ENCODE results near the gene DBX1. TPM values are rescaled to one million over a fixed set of nuclear protein-coding genes. Genes with fewer than 3 reads are reported as not detected.

Gene DBX1
- total RNA-seq, 1 experiment from 2014 or later, result not detected

GRCh38 chr11:20162824-20163782 is 2.8 kb upstream of the DBX1 start:
- no peak for DNase-seq (ENCODE audit: low read depth)
- in situ Hi-C loops (cut with HindIII; ENCODE audit: low pct_unique_long_range_greater_than_20kb, low sequenced_read_pairs), result no loop called here

- in situ Hi-C loops (cut with HindIII; ENCODE audit: low pct_unique_long_range_greater_than_20kb, low sequenced_read_pairs), result no loop called here
These were observed 1.9 kb upstream of the DBX1 start for GRCh38 chr11:20161923-20162744.

GRCh38 chr11:20161230-20161918 is 1.1 kb upstream of the DBX1 start:
- in situ Hi-C loops (cut with HindIII; ENCODE audit: low pct_unique_long_range_greater_than_20kb, low sequenced_read_pairs), result no loop called here
- no peak for DNase-seq (ENCODE audit: low read depth)

More at GRCh38 chr11:20161923-20162744, 1.9 kb upstream of the DBX1 start:
- DNase-seq (ENCODE audit: low read depth), result no peak

DNA sequence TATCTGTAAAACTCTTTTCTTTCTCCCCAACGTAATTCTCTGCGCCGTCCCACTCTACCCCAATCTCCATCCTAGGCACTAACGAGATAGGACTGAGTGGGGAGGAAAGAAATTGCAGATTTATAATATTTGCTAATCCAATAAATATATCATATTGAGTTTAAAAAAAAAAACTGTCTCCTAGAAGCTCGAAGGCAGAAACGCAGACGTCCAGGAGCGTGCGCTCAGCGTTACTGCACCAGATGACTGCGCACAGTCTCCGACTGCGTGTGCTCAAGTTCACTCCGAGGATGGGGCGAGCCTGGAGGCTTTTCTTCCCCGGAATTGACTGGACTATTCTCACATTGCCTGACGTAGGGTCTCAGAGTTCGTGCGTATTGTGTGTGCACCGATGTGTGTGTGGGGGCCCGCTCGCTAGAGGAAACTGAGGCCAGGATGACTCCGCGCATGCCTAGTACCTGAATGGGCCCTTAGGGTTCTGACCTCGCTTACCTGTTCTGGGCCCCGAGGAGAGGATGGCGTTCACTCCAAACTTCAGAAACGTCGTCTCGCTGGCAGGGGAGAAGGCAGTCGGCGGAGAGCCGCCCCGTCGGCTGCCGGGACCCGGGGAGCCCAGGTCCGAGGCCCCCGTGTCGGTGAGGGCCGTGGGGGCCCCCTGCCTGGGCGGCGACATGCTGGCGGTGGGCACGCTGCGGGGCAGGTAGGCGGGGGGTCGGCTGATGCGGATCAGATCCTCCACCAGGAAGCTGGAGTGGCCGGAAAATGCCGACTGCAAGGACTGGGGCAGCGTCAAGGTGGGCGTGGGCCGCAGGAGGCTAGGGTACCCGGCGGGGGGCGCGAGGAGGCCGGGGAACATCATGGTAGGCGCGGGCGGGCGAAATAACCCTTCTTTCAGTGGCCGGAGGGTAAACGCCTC is 551 bp downstream of the DBX1 start:
- in situ Hi-C loops (cut with HindIII; ENCODE audit: low pct_unique_long_range_greater_than_20kb, low sequenced_read_pairs), result no loop called here
- no peak for DNase-seq (ENCODE audit: low read depth)

DNA sequence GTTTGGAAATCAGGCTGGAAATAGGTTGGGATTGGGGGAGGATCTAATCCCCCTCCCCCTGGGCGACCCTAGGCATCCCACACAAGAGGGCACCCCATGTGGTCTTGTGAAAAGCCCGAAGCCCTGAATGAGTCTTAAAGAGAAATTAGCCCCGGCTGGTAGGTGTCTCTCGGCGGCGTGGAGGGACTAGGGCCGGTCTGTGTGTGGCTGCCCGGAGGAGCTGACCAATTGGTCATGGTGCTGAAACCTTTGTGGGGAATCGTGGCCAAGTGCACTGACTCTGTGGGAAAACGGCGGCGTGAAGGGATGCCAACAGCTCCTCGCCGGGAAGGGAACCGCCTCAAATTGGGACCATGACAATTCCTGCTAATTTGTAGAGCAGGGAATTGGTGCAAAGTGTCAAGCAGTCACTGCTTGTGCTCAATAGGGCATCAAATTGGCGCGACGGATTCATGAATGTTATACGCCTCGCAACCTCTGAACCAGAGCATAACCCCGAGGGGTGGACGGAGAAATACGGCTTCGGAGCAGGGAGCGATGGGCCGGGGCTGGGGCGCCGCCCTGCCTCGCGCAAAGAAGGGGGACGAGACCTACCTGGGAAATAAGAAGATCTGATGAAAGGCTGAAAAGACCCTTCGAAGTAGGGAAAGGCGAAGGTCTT is 1.5 kb downstream of the DBX1 start:
- DNase-seq (ENCODE audit: low read depth), result peak; percentile 12
- in situ Hi-C loops (cut with HindIII; ENCODE audit: low pct_unique_long_range_greater_than_20kb, low sequenced_read_pairs), result no loop called here

DNA sequence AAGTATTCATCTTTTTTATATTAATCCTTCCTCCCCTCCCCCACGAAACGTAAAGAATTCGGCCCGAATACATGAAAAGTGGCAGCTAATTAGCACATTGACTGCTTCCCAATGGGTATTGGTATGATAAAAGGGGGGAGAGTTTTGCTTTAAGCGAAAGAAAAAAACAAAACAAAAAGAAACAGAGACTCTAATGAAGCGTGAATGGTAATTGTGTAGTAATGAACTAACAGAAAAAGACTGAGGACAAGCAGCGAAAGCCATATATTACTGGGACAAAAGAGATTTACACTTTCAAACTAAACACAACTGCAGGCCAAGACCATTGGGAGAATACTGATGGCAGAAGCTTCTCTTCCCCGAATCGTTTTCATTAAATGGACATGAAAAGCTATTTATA is 2.5 kb downstream of the DBX1 start:
- no peak for DNase-seq (ENCODE audit: low read depth)
- in situ Hi-C loops (cut with HindIII; ENCODE audit: low pct_unique_long_range_greater_than_20kb, low sequenced_read_pairs), result no loop called here

DNA sequence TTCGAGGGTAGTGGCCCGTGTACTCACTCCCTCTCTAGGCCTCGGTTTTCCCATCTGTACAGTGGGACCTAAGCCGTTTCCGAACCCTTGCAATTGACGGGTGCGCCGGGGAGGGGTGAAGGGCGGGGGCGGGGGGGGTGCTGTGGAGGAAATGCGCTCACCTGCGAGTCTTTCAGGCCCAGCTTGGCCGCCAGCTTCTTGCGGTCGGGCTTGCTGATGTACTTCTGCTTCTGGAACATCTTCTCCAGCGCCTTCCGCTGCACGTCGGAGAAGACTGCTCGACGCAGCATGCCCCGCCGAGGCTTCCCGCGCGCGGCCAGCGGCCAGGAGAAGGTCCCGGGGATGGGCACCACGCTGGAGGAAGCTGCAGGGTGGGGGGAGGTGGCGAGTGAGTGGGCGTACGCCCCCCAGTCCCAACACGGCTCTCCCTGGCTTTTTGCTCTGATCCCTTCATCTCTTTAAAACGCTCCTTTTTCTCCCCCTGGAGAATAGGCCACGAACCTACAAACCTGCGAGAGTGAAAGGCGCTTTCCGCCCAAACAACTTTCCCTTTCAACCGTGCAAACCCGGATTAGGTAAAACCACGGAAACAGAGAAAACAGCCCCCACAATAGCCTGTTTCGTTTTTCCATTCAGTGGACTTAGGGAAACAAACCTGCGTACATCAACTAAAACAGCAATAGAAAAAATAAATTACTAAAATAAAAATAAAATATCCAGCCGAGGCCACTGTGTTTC is 3.2 kb downstream of the DBX1 start:
- DNase-seq (ENCODE audit: low read depth), result no peak
- in situ Hi-C loops (cut with HindIII; ENCODE audit: low pct_unique_long_range_greater_than_20kb, low sequenced_read_pairs), result no loop called here

DNA sequence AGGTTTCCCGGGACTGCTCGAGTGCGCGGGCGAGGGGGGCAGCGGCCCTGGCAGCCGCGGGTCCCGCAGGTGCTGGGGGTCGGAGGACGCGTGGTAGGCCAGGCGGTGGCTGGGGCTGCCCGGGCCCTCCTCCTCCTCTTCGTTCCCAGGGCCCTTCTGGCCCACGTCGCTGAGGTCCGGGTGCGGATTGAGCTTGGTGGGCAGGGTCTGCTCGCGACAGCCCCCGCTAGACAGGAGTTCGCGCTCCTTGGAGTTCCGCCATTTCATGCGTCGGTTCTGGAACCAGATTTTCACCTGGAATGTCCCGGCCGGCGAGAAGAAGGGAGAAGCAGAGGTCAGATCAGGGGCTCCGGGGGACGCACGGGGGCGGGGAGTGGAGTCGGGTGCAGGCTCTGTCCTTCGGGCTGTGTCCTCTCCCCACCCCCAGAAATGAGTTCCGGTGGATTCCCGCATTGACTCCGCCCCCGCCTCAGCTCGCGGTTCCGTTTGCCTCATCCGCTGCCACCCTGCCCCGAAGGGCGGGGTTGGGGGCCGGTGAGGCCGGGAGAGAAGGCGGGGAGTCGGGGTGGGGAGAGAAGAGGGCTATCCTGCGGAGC is 3.9 kb downstream of the DBX1 start:
- in situ Hi-C loops (cut with HindIII; ENCODE audit: low pct_unique_long_range_greater_than_20kb, low sequenced_read_pairs), result no loop called here

DNA sequence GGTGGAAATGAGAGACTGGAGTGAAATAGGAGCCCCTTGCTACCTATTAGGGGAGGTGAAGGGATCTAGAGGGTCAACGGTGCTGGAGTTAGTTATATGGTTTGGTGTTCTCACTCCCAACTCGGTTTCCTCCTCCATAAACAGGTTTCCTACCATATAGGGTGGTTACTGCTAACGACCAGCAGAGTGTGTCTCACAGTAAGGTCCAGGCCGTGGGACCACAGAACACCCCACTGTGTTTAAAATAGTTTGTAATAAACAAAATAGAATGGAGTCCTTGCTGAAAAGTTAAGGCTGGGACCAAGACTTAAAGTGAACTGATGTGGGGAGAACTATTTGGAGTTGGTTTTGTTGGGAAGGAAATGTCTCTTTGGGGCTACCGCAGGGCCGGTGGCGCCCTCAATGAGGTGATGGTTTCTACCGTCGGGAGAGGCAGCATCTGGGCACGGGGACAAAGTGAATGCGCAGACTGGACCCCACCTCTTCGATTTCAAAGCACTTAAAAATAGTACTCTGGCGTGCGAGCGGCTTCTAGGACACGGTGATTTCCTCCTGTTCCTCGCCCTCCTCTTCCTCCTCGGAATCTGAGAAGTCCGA is 4.5 kb downstream of the DBX1 start:
- DNase-seq (ENCODE audit: low read depth), result no peak
- in situ Hi-C loops (cut with HindIII; ENCODE audit: low pct_unique_long_range_greater_than_20kb, low sequenced_read_pairs), result no loop called here

More for the DNA sequence above, 3.9 kb downstream of the DBX1 start:
- no peak for DNase-seq (ENCODE audit: low read depth)

DNA sequence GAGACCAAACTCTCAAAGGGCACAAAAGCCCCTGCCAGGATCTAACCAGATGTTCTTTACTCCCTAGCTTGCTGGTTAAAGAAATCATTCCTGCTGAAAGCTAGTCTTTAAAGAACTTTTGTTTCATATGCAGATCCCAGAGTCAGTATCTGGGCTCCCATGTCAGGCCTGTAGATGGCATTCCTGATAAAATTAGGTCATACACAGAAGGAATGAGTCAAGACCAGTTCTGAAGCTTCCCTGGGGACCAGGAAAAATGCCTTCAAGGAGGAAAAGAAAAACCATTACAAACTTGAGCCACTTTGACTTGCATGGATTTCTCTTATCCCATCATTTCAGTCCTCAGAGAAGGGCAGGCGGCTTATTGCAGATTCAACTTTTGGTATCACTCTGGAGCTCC is 5.9 kb downstream of the DBX1 start:
- in situ Hi-C loops (cut with HindIII; ENCODE audit: low pct_unique_long_range_greater_than_20kb, low sequenced_read_pairs), result no loop called here
- no peak for DNase-seq (ENCODE audit: low read depth)

DNA sequence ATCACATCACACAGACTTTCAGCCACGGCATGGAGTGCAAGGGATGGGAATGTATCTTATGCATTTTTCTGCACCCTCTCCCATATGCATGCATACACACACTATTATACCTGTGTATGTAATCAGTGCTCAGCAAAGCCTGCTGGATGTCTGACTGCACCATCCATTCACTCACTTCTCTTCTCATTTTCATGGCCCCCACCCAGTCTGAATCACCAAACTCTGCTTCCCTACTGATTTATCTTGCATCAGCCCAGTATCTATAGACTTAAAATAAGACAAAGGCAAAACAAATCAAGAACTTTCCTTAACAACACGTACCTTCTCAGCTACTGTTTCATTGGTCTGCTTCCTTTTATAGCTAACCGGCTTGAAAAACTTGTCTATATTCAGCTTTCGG is 21.6 kb downstream of the DBX1 start:
- in situ Hi-C loops (cut with HindIII; ENCODE audit: low pct_unique_long_range_greater_than_20kb, low sequenced_read_pairs), result no loop called here
- DNase-seq (ENCODE audit: low read depth), result no peak

GRCh38 chr11:20137637-20138036 is 22.6 kb downstream of the DBX1 start:
- in situ Hi-C loops (cut with HindIII; ENCODE audit: low pct_unique_long_range_greater_than_20kb, low sequenced_read_pairs), result no loop called here
- DNase-seq (ENCODE audit: low read depth), result no peak

- DNase-seq (ENCODE audit: low read depth), result peak; percentile 22
- in situ Hi-C loops (cut with HindIII; ENCODE audit: low pct_unique_long_range_greater_than_20kb, low sequenced_read_pairs), result no loop called here
These were observed 25.1 kb downstream of the DBX1 start for GRCh38 chr11:20134991-20135736.

- in situ Hi-C loops (cut with HindIII; ENCODE audit: low pct_unique_long_range_greater_than_20kb, low sequenced_read_pairs), result no loop called here
- DNase-seq (ENCODE audit: low read depth), result no peak
These were observed 27.6 kb downstream of the DBX1 start for GRCh38 chr11:20132667-20133039.

All from Caki2 (cell line).